ENCODE data around the gene SLC11A2. TPM values are rescaled to one million over a fixed set of nuclear protein-coding genes. Genes with fewer than 3 reads are reported as not detected.

The SLC11A2 gene
- total and polyA plus RNA-seq, 9 of the 15 experiments (the other 6 are each of a cell fraction or from before 2014, with no cell fraction given), result 21.1 to 54.0 (median 32.9) TPM

DNA sequence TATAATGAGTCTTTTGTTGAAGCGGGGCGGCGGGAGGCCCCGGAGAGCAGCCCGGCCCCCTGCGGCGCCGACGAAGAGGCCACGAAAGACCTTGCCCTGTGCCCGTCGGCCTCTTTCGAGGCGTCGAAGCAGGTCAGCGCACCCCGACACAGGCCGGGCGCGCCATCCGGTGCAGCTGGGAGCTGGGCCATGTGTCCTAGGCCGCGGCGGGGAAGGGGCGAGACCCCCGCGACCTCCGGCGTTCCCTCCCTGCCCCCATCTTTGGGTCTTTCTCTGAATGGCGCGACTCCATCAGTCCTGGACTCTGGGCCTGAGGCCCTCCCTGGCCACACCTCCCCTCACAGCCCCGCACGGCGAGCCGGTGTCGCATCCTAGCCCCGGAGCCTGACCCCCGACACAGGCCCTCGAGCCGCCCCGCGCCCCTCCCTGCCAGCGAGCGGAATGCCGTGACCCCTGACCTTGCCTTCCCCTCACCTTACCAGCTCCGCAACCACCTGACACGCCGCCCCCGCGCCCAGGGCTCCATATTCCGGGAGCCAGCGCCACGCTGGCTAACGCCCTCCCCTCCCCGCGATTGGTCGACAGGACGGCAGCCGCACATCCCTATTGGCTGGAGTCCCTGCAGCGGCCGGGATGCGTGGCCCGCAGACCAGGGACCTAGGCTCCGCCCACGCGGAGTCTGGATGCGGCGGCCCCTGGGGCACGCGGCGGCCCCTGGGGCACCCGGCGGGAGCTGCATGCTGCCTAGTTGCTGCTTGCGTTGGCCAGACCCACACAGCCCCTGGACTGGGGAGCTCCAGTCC, at the start of gene SLC11A2 (continued):
- TF ChIP-seq, protein P1, sequence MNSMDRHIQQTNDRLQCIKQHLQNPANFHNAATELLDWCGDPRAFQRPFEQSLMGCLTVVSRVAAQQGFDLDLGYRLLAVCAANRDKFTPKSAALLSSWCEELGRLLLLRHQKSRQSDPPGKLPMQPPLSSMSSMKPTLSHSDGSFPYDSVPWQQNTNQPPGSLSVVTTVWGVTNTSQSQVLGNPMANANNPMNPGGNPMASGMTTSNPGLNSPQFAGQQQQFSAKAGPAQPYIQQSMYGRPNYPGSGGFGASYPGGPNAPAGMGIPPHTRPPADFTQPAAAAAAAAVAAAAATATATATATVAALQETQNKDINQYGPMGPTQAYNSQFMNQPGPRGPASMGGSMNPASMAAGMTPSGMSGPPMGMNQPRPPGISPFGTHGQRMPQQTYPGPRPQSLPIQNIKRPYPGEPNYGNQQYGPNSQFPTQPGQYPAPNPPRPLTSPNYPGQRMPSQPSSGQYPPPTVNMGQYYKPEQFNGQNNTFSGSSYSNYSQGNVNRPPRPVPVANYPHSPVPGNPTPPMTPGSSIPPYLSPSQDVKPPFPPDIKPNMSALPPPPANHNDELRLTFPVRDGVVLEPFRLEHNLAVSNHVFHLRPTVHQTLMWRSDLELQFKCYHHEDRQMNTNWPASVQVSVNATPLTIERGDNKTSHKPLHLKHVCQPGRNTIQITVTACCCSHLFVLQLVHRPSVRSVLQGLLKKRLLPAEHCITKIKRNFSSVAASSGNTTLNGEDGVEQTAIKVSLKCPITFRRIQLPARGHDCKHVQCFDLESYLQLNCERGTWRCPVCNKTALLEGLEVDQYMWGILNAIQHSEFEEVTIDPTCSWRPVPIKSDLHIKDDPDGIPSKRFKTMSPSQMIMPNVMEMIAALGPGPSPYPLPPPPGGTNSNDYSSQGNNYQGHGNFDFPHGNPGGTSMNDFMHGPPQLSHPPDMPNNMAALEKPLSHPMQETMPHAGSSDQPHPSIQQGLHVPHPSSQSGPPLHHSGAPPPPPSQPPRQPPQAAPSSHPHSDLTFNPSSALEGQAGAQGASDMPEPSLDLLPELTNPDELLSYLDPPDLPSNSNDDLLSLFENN (IDR thresholded peaks at IDR 0.05; ENCODE audit: low read depth in 2 of 2, low read length in 2 of 2), result no peak; a peak in 1 of 4 replicates
- TF ChIP-seq HDAC2 (IDR thresholded peaks at IDR 0.05), result peak; percentile 64; the same call in 1 of the 2 replicates
- TF ChIP-seq ZKSCAN1 (IDR thresholded peaks at IDR 0.05; ENCODE audit: low read depth, low read length), result no peak
- TF ChIP-seq, protein P2, sequence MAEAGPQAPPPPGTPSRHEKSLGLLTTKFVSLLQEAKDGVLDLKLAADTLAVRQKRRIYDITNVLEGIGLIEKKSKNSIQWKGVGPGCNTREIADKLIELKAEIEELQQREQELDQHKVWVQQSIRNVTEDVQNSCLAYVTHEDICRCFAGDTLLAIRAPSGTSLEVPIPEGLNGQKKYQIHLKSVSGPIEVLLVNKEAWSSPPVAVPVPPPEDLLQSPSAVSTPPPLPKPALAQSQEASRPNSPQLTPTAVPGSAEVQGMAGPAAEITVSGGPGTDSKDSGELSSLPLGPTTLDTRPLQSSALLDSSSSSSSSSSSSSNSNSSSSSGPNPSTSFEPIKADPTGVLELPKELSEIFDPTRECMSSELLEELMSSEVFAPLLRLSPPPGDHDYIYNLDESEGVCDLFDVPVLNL (CRISPR knock-in tag; IDR thresholded peaks at IDR 0.05; ENCODE audit: low read depth), result no peak
- TF ChIP-seq, protein P3, sequence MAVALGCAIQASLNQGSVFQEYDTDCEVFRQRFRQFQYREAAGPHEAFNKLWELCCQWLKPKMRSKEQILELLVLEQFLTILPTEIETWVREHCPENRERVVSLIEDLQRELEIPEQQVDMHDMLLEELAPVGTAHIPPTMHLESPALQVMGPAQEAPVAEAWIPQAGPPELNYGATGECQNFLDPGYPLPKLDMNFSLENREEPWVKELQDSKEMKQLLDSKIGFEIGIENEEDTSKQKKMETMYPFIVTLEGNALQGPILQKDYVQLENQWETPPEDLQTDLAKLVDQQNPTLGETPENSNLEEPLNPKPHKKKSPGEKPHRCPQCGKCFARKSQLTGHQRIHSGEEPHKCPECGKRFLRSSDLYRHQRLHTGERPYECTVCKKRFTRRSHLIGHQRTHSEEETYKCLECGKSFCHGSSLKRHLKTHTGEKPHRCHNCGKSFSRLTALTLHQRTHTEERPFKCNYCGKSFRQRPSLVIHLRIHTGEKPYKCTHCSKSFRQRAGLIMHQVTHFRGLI (CRISPR knock-in tag; IDR thresholded peaks at IDR 0.05), result no peak
- TF ChIP-seq PRMT5 (CRISPR knock-in tag; IDR thresholded peaks at IDR 0.05), result no peak
- peak; percentile 79 for TF ChIP-seq U2AF1 (optimal IDR thresholded peaks at IDR 0.05; ENCODE audit: low read depth, low read length)
- TF ChIP-seq, protein P4, sequence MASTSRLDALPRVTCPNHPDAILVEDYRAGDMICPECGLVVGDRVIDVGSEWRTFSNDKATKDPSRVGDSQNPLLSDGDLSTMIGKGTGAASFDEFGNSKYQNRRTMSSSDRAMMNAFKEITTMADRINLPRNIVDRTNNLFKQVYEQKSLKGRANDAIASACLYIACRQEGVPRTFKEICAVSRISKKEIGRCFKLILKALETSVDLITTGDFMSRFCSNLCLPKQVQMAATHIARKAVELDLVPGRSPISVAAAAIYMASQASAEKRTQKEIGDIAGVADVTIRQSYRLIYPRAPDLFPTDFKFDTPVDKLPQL (IDR thresholded peaks at IDR 0.05; ENCODE audit: extremely low read depth, insufficient read length), result peak; percentile 8
- no peak; the same call in 1 of the 2 replicates for TF ChIP-seq EP300 (IDR thresholded peaks at IDR 0.05; ENCODE audit: low read length)
- no peak for TF ChIP-seq CCAR2 (IDR thresholded peaks at IDR 0.05; ENCODE audit: low read depth, low read length)
- no peak for TF ChIP-seq MAFG (tag; conservative IDR thresholded peaks at IDR 0.05)
- TF ChIP-seq POLR2AphosphoS5 (IDR thresholded peaks at IDR 0.05; ENCODE audit: control insufficient read depth, insufficient read depth, low read depth, low read length), result peak; percentile 28; the same call in 1 of the 2 replicates
- no peak for TF ChIP-seq HNRNPH1 (optimal IDR thresholded peaks at IDR 0.05; ENCODE audit: low read depth, low read length)
- peak; percentile 78; the same call in 1 of the 2 replicates for TF ChIP-seq RAD51 (IDR thresholded peaks at IDR 0.05; ENCODE audit: borderline replicate concordance, low read depth)
- TF ChIP-seq ZNF140 (CRISPR knock-in tag; IDR thresholded peaks at IDR 0.05), result no peak
- TF ChIP-seq ZBTB7A (IDR thresholded peaks at IDR 0.05; ENCODE audit: borderline replicate concordance, control insufficient read depth, low read depth, low read length), result peak; percentile 78; the same call in 1 of the 2 replicates
- TF ChIP-seq SMARCE1 (IDR thresholded peaks at IDR 0.05), result no peak
- TF ChIP-seq, protein P5, sequence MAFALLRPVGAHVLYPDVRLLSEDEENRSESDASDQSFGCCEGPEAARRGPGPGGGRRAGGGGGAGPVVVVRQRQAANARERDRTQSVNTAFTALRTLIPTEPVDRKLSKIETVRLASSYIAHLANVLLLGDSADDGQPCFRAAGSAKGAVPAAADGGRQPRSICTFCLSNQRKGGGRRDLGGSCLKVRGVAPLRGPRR (CRISPR knock-in tag; IDR thresholded peaks at IDR 0.05), result no peak
- no peak for TF ChIP-seq MECOM (CRISPR knock-in tag; IDR thresholded peaks at IDR 0.05)
- TF ChIP-seq ADNP (tag; IDR thresholded peaks at IDR 0.05), result no peak
